ENCODE results near the gene MRTFA.

- TF ChIP-seq CTCF (IDR thresholded peaks at IDR 0.05) (no peak), ZFX (IDR thresholded peaks at IDR 0.05; ENCODE audit: borderline replicate concordance) (no peak)
These were observed 234.5 kb downstream of the MRTFA start for GRCh38 chr22:40401981-40402406.

Measured in 22Rv1 (cell line).